Epidermal melanocyte (primary cell): ENCODE data around the gene ZNG1F.
"Not testable (repeated sequence)": the region's sequence is repeated elsewhere in the genome, so short reads cannot be mapped to it uniquely, and the experiment has no call there.

Experiments used
- DNase-seq: peaks from one replicate; pipeline ENCODE4 v3.0.0; 2011; ENCODE audit warnings: low spot score; ENCODE audit not compliant: insufficient read length

Gene ZNG1F

GRCh38 chr9:41123812-41124211, 65.3 kb downstream of the ZNG1F start:
- not testable (repeated sequence) for DNase-seq

DNA sequence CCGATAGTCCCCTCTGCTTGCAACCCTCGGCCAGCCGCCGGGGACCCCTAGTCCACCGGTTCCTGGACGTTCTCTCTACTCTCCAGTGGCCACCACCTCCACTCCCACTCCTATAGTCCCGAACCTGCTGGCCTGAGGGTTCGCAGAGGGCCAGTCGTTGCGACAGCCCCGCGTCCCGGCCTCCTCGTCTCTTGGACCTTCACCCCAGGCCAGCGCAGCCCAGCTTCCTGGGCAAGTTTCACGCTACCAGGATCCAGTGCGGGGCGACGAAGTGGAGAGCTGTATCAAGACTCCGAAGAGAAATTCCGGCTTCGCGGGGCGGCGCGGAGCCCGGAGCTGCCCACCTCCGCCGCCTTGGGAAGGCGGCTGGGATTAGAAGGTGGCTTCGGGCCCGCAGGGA, 65.7 kb downstream of the ZNG1F start:
- not testable (repeated sequence) for DNase-seq

DNA sequence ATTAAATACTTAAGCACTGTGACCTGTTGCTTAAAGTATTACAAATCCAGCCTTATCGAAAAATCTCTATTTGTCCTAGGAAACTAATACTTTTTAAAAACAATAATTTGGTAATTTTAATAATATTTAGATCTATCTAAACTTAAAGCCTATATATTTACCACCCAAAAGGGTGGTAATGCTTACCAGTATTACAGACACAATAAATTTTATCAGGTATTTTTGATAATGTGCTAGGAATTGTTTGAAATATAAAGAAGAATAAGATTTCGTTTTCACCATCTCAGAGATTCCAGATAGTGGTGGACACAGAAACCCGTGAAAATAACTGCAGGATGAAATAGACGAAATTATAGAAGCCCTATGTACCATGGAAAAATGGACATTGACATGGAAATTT, 68.4 kb downstream of the ZNG1F start:
- DNase-seq, result not testable (repeated sequence)

DNA sequence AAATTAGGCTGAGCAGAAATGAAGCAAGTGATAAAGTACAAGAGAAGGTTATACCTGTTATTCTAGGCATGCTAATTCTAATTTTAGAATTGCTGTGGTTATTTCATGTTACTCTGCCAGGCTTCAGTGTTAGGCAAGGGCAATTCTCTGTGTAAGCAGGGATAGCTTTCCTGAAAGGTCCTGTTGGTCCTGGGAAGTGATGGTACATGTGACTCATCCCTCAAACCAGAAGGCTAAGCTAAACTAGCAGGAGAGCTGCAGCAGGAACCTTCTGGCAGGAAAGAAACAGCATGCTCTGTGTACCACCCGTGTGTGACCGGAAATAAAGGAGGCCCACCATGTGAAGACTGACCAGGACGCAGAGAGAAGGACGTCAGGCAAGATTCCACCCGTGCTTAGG, 69.4 kb downstream of the ZNG1F start:
- DNase-seq, result not testable (repeated sequence)

GRCh38 chr9:41119311-41119710, 69.8 kb downstream of the ZNG1F start:
- not testable (repeated sequence) for DNase-seq

GRCh38 chr9:41113348-41113747, 75.8 kb downstream of the ZNG1F start:
- DNase-seq, result not testable (repeated sequence)

- DNase-seq, result not testable (repeated sequence)
These were observed 77.7 kb downstream of the ZNG1F start for GRCh38 chr9:41111414-41111813.

DNA sequence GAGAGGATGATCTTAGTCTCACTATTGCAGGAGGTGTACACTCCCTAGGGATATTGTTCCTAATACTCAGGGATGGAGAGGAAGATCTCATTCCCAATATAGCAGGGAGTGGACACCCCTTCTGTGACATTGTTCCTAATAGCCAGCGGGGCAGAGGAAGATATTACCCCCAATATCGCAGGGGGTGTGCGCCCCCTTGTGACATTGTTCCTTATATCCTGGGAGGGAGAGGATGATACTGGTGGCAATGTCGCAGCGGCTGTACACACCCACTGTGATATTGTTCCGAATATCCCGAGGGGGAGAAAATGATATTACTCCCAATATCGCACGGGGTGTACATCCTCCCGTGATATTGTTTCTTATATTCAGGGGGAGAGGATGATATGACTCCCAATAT, 78.2 kb downstream of the ZNG1F start:
- DNase-seq, result not testable (repeated sequence)

GRCh38 chr9:41109253-41109652, 79.9 kb downstream of the ZNG1F start:
- DNase-seq, result not testable (repeated sequence)

- DNase-seq, result not testable (repeated sequence)
These were observed 80.3 kb downstream of the ZNG1F start for GRCh38 chr9:41108816-41109215.

DNA sequence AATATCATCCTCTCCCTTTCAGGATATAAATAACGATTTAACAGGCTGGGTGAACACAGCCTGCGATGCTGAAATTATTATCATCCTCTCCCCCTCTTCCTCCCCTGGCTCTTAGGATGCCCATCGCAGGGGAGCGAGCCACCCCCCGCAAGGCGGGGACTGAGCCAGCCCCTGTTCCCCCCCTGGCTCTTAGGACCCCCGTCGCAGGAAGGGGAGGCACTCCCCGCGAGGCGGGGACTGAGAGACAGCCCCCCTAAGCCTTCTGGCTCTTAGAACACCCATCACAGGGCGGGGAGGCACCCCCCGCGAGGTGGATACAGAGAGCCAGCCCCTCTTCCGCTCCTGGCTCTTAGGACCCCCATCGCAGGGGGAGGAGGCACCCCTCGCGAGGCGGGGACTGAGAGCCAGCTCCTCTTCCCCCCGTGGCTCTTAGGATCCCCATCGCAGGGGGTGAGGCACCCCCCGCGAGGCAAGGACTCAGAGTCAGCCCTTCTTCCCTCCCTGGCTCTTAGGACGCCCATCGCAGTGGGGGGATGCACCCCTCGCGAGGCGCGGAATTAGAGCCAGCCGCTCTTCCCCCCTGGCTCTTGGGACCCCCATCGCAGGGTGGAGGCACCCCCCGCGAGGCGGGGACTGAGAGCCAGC, 82.5 kb downstream of the ZNG1F start:
- DNase-seq, result not testable (repeated sequence)

GRCh38 chr9:41105557-41106253, 83.4 kb downstream of the ZNG1F start:
- not testable (repeated sequence) for DNase-seq

DNA sequence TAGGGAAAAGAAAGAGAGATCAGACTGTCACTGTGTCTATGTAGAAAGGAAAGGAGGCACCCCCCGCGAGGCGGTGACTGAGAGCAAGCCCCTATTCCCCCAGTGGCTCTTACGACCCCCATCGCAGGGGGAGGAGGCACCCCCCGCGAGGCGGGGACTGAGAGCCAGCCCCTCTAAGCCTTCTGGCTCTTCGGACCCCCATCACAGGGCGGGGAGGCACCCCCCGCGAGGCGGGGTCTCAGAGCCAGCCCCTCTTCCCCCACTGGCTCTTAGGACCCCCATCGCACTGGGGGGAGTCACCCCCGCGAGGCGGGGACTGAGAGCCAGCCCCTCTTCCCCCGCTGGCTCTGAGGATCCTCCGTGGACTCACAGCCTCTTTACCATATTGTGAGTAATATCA, 84.6 kb downstream of the ZNG1F start:
- not testable (repeated sequence) for DNase-seq

DNA sequence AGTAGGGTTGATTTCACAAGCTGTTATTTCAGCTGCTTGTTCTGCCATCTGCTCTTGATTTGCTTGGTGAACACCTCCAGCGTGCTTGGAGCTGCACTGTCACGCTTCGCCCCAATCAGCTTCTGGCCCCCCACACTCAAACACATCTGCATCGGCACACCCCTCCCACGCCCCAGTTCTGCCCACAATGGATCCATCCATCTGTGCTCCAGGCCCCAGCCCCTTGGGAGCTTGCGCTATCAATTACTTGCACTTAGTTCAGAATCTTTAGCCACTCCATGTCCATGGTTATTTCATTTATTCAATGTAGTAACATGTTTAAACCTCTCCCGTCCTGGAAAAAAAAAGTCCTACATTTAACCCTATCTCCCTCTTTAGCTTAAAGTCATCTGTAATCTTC, 88.6 kb downstream of the ZNG1F start:
- DNase-seq, result not testable (repeated sequence)

- DNase-seq, result not testable (repeated sequence)
These were observed 90.4 kb downstream of the ZNG1F start for GRCh38 chr9:41098759-41099158.

GRCh38 chr9:41095060-41095459, 94.1 kb downstream of the ZNG1F start:
- not testable (repeated sequence) for DNase-seq

DNA sequence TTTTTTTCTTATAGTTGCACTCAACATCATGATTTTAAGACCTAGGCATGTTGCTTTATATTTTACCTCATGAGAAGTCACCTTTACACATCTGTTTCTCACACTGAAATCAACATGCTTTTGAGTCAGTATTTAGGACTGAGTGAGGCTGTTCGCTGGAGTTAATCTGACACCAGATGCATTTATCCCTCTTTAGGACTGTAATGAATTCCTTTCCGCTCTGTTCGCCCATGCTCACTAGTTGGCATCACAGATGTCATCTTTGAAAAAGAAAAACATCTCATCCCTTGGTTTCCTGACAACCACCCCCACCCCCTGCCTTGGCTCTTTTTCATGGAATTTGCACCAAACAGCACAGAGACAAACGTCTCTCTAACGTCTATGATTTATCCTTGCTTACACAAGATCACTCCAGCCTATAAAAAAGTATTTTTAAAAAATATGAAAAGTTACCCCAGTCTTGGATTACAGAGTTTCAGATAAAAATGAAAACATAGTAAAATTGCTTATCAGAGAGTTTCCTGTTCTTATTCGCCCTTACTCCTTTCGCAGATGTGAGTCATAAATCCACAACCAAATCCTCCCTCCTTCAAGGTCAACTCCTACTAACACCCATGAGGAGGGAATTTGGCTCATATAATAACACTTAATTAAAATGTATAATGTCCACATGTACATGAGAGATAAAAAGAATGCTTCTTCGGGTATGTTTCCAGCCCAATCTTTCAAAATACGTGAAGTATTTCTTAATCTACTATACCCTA, 94.9 kb downstream of the ZNG1F start:
- not testable (repeated sequence) for DNase-seq

- DNase-seq, result not testable (repeated sequence)
These were observed 98.2 kb downstream of the ZNG1F start for GRCh38 chr9:41090922-41091321.

DNA sequence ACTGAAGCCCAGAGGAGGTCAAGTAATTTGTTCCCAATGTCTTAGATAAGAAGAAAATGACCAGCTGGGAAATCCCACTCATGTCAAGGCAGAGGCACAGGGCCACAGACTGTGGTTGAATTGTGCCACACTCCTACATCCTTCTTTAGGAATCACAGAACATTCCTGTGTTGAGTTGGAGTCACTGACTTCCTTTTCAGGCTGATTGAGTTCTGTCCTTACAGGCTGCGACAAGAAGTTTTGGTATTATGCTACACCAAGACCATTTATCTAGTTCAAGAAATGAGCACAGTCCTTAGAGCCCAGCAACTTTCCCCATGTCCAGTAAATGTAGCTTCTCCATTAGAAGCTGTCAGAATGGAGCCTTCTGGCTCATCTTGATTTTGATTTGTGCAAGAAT, 98.7 kb downstream of the ZNG1F start:
- DNase-seq, result not testable (repeated sequence)

DNA sequence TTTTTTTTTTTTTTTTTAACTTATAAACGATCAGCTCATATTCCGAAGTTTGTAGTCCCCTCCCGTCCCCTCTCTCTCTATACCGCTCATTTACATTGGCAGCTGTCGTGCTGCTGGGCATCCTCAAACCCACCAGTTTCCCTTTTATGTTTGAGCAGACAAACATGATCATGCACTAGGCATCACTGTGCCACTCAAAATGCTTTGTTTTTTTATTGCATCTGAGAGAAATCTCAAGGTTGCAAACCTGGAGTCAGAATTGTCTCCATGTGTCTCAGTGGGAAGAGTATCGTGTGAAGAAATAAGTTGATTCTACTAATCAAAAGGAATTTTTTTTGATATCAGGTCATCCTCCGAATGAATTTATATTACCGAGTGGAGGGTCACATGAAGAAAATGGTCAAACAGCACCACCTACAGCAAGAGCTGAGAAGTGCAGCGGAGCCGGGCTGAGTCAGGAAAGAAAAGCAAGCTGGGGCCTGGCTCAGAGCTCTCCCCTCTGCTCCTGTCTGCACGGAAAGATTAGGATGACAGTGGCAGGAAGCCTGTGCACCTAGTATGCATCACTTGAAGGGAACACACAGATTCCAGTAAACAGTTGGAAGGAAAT, 100.6 kb downstream of the ZNG1F start:
- DNase-seq, result not testable (repeated sequence)

GRCh38 chr9:41087929-41088328, 101.2 kb downstream of the ZNG1F start:
- not testable (repeated sequence) for DNase-seq
